H9 (cell line): ENCODE measurements around the gene FAM9C. TPM values are rescaled to one million over a fixed set of nuclear protein-coding genes. Genes with fewer than 3 reads are reported as not detected.

Experiments used
- DNase-seq: peaks from one replicate; pipeline ENCODE4 v3.0.0-alpha.2; 2017
- H2AFZ ChIP-seq: one replicate; pipeline ENCODE4 v1.6.1; 2013; ENCODE audit warnings: mild to moderate bottlenecking, low read length, control low read depth, moderate library complexity
- H2AK5ac ChIP-seq: 2 replicates; pipeline ENCODE4 v1.6.1; 2013; ENCODE audit warnings: low read length, control low read depth, mixed read lengths; ENCODE audit not compliant: insufficient read length
- H2BK120ac ChIP-seq: one replicate; pipeline ENCODE4 v1.6.1; 2013; ENCODE audit warnings: low read depth, mild to moderate bottlenecking, low read length, control low read depth, inconsistent platforms; ENCODE audit not compliant: poor library complexity, severe bottlenecking
- H2BK12ac ChIP-seq: 2 replicates; pipeline ENCODE4 v1.6.1; 2013; ENCODE audit warnings: low read length, control low read depth, mixed read lengths, low read depth; ENCODE audit not compliant: insufficient read length
- H2BK15ac ChIP-seq: 2 replicates; pipeline ENCODE4 v1.6.1; 2013; ENCODE audit warnings: low read depth, low read length, control low read depth
- H2BK20ac ChIP-seq: one replicate; pipeline ENCODE4 v1.6.1; 2013; ENCODE audit warnings: low read depth, mild to moderate bottlenecking, low read length, control low read depth, inconsistent platforms; ENCODE audit not compliant: poor library complexity, severe bottlenecking
- H2BK5ac ChIP-seq: 2 replicates; pipeline ENCODE4 v1.6.1; 2013; ENCODE audit warnings: low read length, control low read depth, mixed read lengths; ENCODE audit not compliant: insufficient read length
- H3K14ac ChIP-seq: 2 replicates; pipeline ENCODE4 v1.6.1; 2013; ENCODE audit warnings: low read length, control low read depth; ENCODE audit not compliant: insufficient read depth
- H3K18ac ChIP-seq: 2 replicates; pipeline ENCODE4 v1.6.1; 2013; ENCODE audit warnings: low read depth, mild to moderate bottlenecking, mixed read lengths, low read length, control low read depth; ENCODE audit not compliant: insufficient read length
- H3K23ac ChIP-seq: 2 replicates; pipeline ENCODE4 v1.6.1; 2013; ENCODE audit warnings: low read length, control low read depth, mixed read lengths, low read depth; ENCODE audit not compliant: insufficient read length
- H3K23me2 ChIP-seq: 2 replicates; pipeline ENCODE4 v1.6.1; 2013; ENCODE audit warnings: low read depth, mild to moderate bottlenecking, mixed read lengths, low read length, control low read depth; ENCODE audit not compliant: insufficient read length, poor library complexity, severe bottlenecking
- H3K27ac ChIP-seq: 2 replicates; pipeline ENCODE4 v1.5.1; 2013; ENCODE audit warnings: low read length, control low read depth, mixed read lengths, low read depth; ENCODE audit not compliant: insufficient read length
- H3K27me3 ChIP-seq: 2 replicates; pipeline ENCODE4 v1.6.1; 2013; ENCODE audit warnings: low read length, control low read depth, inconsistent platforms; ENCODE audit not compliant: insufficient read depth
- H3K4ac ChIP-seq: 2 replicates; pipeline ENCODE4 v1.6.1; 2013; ENCODE audit warnings: low read depth, mild to moderate bottlenecking, control low read depth, inconsistent platforms, low read length, moderate library complexity
- H3K4me1 ChIP-seq: 2 replicates; pipeline ENCODE4 v1.6.1; 2013; ENCODE audit warnings: low read length, control low read depth, inconsistent platforms; ENCODE audit not compliant: insufficient read depth
- H3K4me2 ChIP-seq: 2 replicates; pipeline ENCODE4 v1.6.1; 2013; ENCODE audit warnings: low read length, control low read depth, mixed read lengths; ENCODE audit not compliant: insufficient read length, insufficient read depth
- H3K56ac ChIP-seq: 2 replicates; pipeline ENCODE4 v1.6.1; 2013; ENCODE audit warnings: low read depth, mild to moderate bottlenecking, mixed read lengths, low read length, control low read depth; ENCODE audit not compliant: insufficient read length
- H3K79me1 ChIP-seq: 2 replicates; pipeline ENCODE4 v1.6.1; 2013; ENCODE audit warnings: low read depth, mild to moderate bottlenecking, moderate library complexity, low read length, control low read depth, inconsistent platforms; ENCODE audit not compliant: insufficient read depth, poor library complexity, severe bottlenecking
- H3K79me2 ChIP-seq: 2 replicates; pipeline ENCODE4 v1.6.1; 2013; ENCODE audit warnings: low read length, control low read depth, inconsistent platforms; ENCODE audit not compliant: insufficient read depth
- H3K9ac ChIP-seq: 2 replicates; pipeline ENCODE4 v1.6.1; 2013; ENCODE audit warnings: low read length, control low read depth, mixed read lengths; ENCODE audit not compliant: insufficient read length; ENCODE audit errors: extremely low read depth
- H3K9me3 ChIP-seq: one replicate; pipeline ENCODE4 v1.6.1; 2013; ENCODE audit warnings: low read depth, low read length, inconsistent platforms; ENCODE audit not compliant: control insufficient read depth
- H3T11ph ChIP-seq: one replicate; pipeline ENCODE4 v1.6.1; 2013; ENCODE audit warnings: mild to moderate bottlenecking, low read length, control low read depth, inconsistent platforms
- H4K20me1 ChIP-seq: one replicate; pipeline ENCODE4 v1.6.1; 2013; ENCODE audit not compliant: control insufficient read depth, insufficient read length, insufficient read depth
- H4K5ac ChIP-seq: 2 replicates; pipeline ENCODE4 v1.6.1; 2013; ENCODE audit warnings: low read depth, mild to moderate bottlenecking, mixed read lengths, low read length, control low read depth; ENCODE audit not compliant: insufficient read length
- H4K8ac ChIP-seq: replicated peaks from 2 replicates; pipeline ENCODE4 v1.6.1; 2013; ENCODE audit warnings: low read length, control low read depth, mixed read lengths, low read depth; ENCODE audit not compliant: insufficient read length
- H4K91ac ChIP-seq: 2 replicates; pipeline ENCODE4 v1.6.1; 2013; ENCODE audit warnings: low read depth, mild to moderate bottlenecking, moderate library complexity, mixed read lengths, low read length, control low read depth; ENCODE audit not compliant: insufficient read length
- H3K27ac Mint-ChIP-seq, 3 experiments: 2 replicates in 2 of 3; 3 replicates in 1 of 3; pipeline ENCODE4 v1.8.0; 2020 to 2021; ENCODE audit warnings: mixed read lengths in 3 of 3, mild to moderate bottlenecking in 1 of 3, moderate library complexity in 1 of 3
- H3K27me3 Mint-ChIP-seq: 2 replicates; pipeline ENCODE4 v1.8.0; 2021; ENCODE audit warnings: low read depth, mild to moderate bottlenecking, moderate library complexity, mixed read lengths
- H3K36me3 Mint-ChIP-seq, 3 experiments: 2 replicates in 2 of 3; 3 replicates in 1 of 3; pipeline ENCODE4 v1.8.0; 2020 to 2021; ENCODE audit warnings: low read depth in 3 of 3, mixed read lengths in 3 of 3; ENCODE audit not compliant: insufficient read depth in 1 of 3
- H3K4me1 Mint-ChIP-seq, 2 experiments: 2 replicates each; pipeline ENCODE4 v1.8.0; 2020; ENCODE audit warnings: mixed read lengths in 2 of 2
- H3K4me3 Mint-ChIP-seq, 2 experiments: 2 replicates in 1 of 2; 3 replicates in 1 of 2; pipeline ENCODE4 v1.8.0; 2020 to 2021; ENCODE audit warnings: mild to moderate bottlenecking in 2 of 2, mixed read lengths in 2 of 2, moderate library complexity in 1 of 2
- H3K9me3 Mint-ChIP-seq, 2 experiments: 2 replicates in 1 of 2; 3 replicates in 1 of 2; pipeline ENCODE4 v1.8.0; 2020; ENCODE audit warnings: mild to moderate bottlenecking in 2 of 2, mixed read lengths in 2 of 2, moderate library complexity in 1 of 2
- WGBS: extraction: QIAGEN DNeasy Blood & Tissue Kit; methylation state at CpG from one replicate; pipeline ENCODE4 v1.1.7; 2013; ENCODE audit warnings: missing lambda C conversion rate, low lambda C conversion rate, mixed read lengths; ENCODE audit not compliant: insufficient read length; ENCODE audit errors: extremely low coverage; 5-methylcytosine and 5-hydroxymethylcytosine counted together
- total RNA-seq: library from RNA; stranded (reverse); gene quantifications from 2 replicates; pipeline ENCODE4 v1.2.1, GENCODE V29; 2021
- TF ChIP-seq, protein P1 (sequence below): fragments of 200-600 bp; sonication (generic); conservative IDR thresholded peaks from 3 replicates; pipeline ENCODE4 v1.8.0; 2021; ENCODE audit warnings: antibody characterized with exemption, mild to moderate bottlenecking

Gene FAM9C
- total RNA-seq, 1 experiment from 2014 or later: not detected

DNA sequence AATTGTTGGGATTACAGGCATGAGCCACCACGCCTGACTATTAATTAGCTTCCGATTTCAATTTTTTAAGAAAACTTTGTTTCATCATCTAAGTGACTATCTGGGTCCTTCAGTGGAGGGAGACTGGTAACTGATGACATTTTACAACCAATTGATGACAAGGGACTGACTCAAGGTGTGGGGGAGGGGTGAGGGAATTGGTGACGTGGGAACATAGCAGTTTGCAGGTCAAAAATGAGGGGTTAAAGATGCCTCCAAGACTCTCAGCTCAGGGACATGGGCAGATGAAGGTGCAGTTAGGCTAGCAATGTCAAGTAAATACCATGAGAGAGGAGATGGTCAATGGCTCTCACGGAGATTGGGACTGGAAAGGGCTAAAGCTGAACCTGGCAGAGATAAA lies 5.7 kb upstream of the FAM9C start:
- TF ChIP-seq, protein P1, sequence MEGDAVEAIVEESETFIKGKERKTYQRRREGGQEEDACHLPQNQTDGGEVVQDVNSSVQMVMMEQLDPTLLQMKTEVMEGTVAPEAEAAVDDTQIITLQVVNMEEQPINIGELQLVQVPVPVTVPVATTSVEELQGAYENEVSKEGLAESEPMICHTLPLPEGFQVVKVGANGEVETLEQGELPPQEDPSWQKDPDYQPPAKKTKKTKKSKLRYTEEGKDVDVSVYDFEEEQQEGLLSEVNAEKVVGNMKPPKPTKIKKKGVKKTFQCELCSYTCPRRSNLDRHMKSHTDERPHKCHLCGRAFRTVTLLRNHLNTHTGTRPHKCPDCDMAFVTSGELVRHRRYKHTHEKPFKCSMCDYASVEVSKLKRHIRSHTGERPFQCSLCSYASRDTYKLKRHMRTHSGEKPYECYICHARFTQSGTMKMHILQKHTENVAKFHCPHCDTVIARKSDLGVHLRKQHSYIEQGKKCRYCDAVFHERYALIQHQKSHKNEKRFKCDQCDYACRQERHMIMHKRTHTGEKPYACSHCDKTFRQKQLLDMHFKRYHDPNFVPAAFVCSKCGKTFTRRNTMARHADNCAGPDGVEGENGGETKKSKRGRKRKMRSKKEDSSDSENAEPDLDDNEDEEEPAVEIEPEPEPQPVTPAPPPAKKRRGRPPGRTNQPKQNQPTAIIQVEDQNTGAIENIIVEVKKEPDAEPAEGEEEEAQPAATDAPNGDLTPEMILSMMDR: no peak
- Histone ChIP-seq H3K27ac (no peak overlapping the region), H3K9ac (no peak overlapping the region), H3K4me2 (no peak overlapping the region), H4K5ac (no peak overlapping the region), H3K23me2 (no peaks in the 10 kb centered on the region), H3K79me2 (no peaks in the 10 kb centered on the region), H3K56ac (no peak overlapping the region), H4K91ac (no peak overlapping the region), H3K9me3 (peaks cover 5% of the 10 kb centered on the region), H2AFZ (no peak overlapping the region), H3K4me1 (no peaks in the 10 kb centered on the region), H2BK5ac (no peak overlapping the region), H2AK5ac (no peak overlapping the region), H2BK12ac (no peak overlapping the region), H4K20me1 (no peaks in the 10 kb centered on the region), H3K79me1 (no peaks in the 10 kb centered on the region), H3K18ac (no peak overlapping the region), H3T11ph (no peak overlapping the region), H3K27me3 (no peaks in the 10 kb centered on the region), H2BK20ac (no peak overlapping the region), H4K8ac (no peak overlapping the region), H3K4ac (no peak overlapping the region), H2BK120ac (no peak overlapping the region), H2BK15ac (no peak overlapping the region), H3K14ac (no peak overlapping the region), H3K23ac (no peak overlapping the region)
- Mint-ChIP-seq H3K27me3 (no peaks in the 10 kb centered on the region), H3K36me3 (peaks cover 3 to 18% (median 10%) of the 10 kb centered on the region in 3 experiments), H3K4me3 (no peak overlapping the region), H3K4me1 (peaks cover 0 to 7% of the 10 kb centered on the region in 2 experiments; a peak in 2 of 4 replicates), H3K9me3 (peaks cover 58 to 68% of the 10 kb centered on the region in 2 experiments), H3K27ac (no peak overlapping the region)
- no CpG with 5 or more reads among the region's 4 CpGs for WGBS
- DNase-seq: no peak
